C4-2B (cell line): ENCODE data around the gene EVC2.

ENCODE experiments used
- CTCF ChIP-seq: fragments of 450-650 bp; conservative IDR thresholded peaks from 2 replicates; pipeline ENCODE4 v1.5.1; 2017; ENCODE audit warnings: mild to moderate bottlenecking
- ZFX ChIP-seq: fragments of 450-650 bp; IDR thresholded peaks from 2 replicates; pipeline ENCODE4 v1.6.1; 2017

- no peak for TF ChIP-seq CTCF
- no peak for TF ChIP-seq ZFX
Observed at GRCh38 chr4:5543681-5544080, 164.7 kb downstream of the EVC2 start.
